H1 (cell line): ENCODE results near the gene NIM1K. TPM values are rescaled to one million over a fixed set of nuclear protein-coding genes. Genes with fewer than 3 reads are reported as not detected.

Source experiments
- CTCF ChIA-PET: fragments of 300-600 bp; sonication (Branson Sonifier 250); formaldehyde crosslinking; loops from one replicate; lab custom pipeline; 2021; ENCODE audit not compliant: partially characterized antibody; lab: Charles Lee
- POLR2A ChIA-PET: fragments of 300-600 bp; sonication (Branson Sonifier 250); formaldehyde crosslinking; loops from one replicate; lab custom pipeline; 2021; ENCODE audit warnings: inconsistent platforms; ENCODE audit not compliant: partially characterized antibody; lab: Charles Lee
- DNase-seq, 2 experiments: peaks; one replicate each; pipeline versions ENCODE4 v3.0.0 to v3.0.0-alpha.2; 2010 to 2022; ENCODE audit warnings: low spot score in 2 of 2, low read depth in 1 of 2, mixed read lengths in 1 of 2
- FAIRE-seq: peaks from 2 replicates; lab custom pipeline; 2011; peaks lifted over from hg19 to GRCh38; lab: Jason Lieb, UNC
- H2AFZ ChIP-seq: 2 replicates; pipeline ENCODE4 v1.8.1; 2012; ENCODE audit warnings: low read length, inconsistent platforms
- H2AK5ac ChIP-seq: 2 replicates; pipeline ENCODE4 v1.6.1; 2013; ENCODE audit warnings: low read depth, low read length
- H2BK120ac ChIP-seq: replicated peaks from 2 replicates; pipeline ENCODE3; 2013; ENCODE audit warnings: low read depth, low read length, inconsistent platforms
- H2BK12ac ChIP-seq: 2 replicates; pipeline ENCODE4 v1.6.1; 2013; ENCODE audit warnings: low read depth, low read length
- H2BK15ac ChIP-seq: 2 replicates; pipeline ENCODE4 v1.6.1; 2013; ENCODE audit warnings: low read length
- H2BK20ac ChIP-seq: 2 replicates; pipeline ENCODE4 v1.6.1; 2013; ENCODE audit warnings: low read length
- H2BK5ac ChIP-seq: 2 replicates; pipeline ENCODE4 v1.6.1; 2013; ENCODE audit warnings: low read depth, low read length
- H3K14ac ChIP-seq: 2 replicates; pipeline ENCODE4 v1.6.1; 2013; ENCODE audit warnings: inconsistent platforms; ENCODE audit not compliant: insufficient read length
- H3K18ac ChIP-seq: 2 replicates; pipeline ENCODE4 v1.6.1; 2013; ENCODE audit warnings: low read length; ENCODE audit errors: extremely low read depth
- H3K23ac ChIP-seq: 2 replicates; pipeline ENCODE4 v1.6.1; 2013; ENCODE audit warnings: inconsistent platforms; ENCODE audit not compliant: insufficient read length
- H3K23me2 ChIP-seq: 2 replicates; pipeline ENCODE4 v1.6.1; 2013; ENCODE audit warnings: low read depth, low read length
- H3K27ac ChIP-seq: 2 replicates; pipeline ENCODE4 v1.6.1; 2011; ENCODE audit warnings: low read depth, low read length, inconsistent platforms
- H3K27me3 ChIP-seq, 4 experiments: replicated peaks in 1 of 4; 1 replicate in 1 of 4; 2 replicates in 3 of 4; pipeline versions ENCODE4 v1.6.1 to v1.8.1; 2011 to 2013; ENCODE audit warnings: low read length in 3 of 4, mild to moderate bottlenecking in 3 of 4, inconsistent platforms in 2 of 4, mixed read lengths in 2 of 4, moderate library complexity in 1 of 4; ENCODE audit not compliant: control insufficient read depth in 3 of 4, insufficient read depth in 3 of 4; ENCODE audit errors: extremely low read depth in 1 of 4
- H3K36me3 ChIP-seq, 4 experiments: 2 replicates each; pipeline versions ENCODE4 v1.6.1 to v1.8.1; 2011 to 2013; ENCODE audit warnings: mild to moderate bottlenecking in 4 of 4, low read length in 3 of 4, moderate library complexity in 2 of 4, control low read depth in 1 of 4, inconsistent platforms in 1 of 4; ENCODE audit not compliant: insufficient read depth in 4 of 4, control insufficient read depth in 2 of 4
- H3K4ac ChIP-seq: replicated peaks from 2 replicates; pipeline ENCODE3; 2013; ENCODE audit warnings: low read length, low read depth, mixed read lengths, inconsistent platforms; ENCODE audit not compliant: insufficient read length
- H3K4me1 ChIP-seq, 4 experiments: replicated peaks in 1 of 4; 1 replicate in 1 of 4; 2 replicates in 3 of 4; pipeline versions ENCODE4 v1.6.1 to v1.8.1; 2011 to 2013; ENCODE audit warnings: low read length in 3 of 4, inconsistent platforms in 2 of 4, mixed read lengths in 1 of 4; ENCODE audit not compliant: insufficient read depth in 4 of 4, control insufficient read depth in 3 of 4
- H3K4me2 ChIP-seq, 2 experiments: 2 replicates each; pipeline versions ENCODE4 v1.6.1 to v1.8.1; 2011 to 2013; ENCODE audit warnings: low read depth in 2 of 2, low read length in 2 of 2, control low read depth in 1 of 2, inconsistent platforms in 1 of 2, mild to moderate bottlenecking in 1 of 2; ENCODE audit not compliant: insufficient read depth in 1 of 2
- H3K4me3 ChIP-seq, 4 experiments: fragments of 200-600, 300-600 bp in 1 of 4; sonication (generic), shearing (Covaris generic), sonication (Bioruptor Twin) in 1 of 4; 2 replicates each; pipeline versions ENCODE4 v1.5.1 to v1.8.1; 2011 to 2016; ENCODE audit warnings: low read length in 4 of 4, low read depth in 3 of 4, control low read depth in 2 of 4, inconsistent platforms in 2 of 4, mild to moderate bottlenecking in 2 of 4, mixed read lengths in 1 of 4, moderate library complexity in 1 of 4; ENCODE audit not compliant: insufficient read depth in 2 of 4; ENCODE audit errors: extremely low read depth in 1 of 4
- H3K56ac ChIP-seq: replicated peaks from 2 replicates; pipeline ENCODE3; 2013; ENCODE audit warnings: low read depth, mild to moderate bottlenecking, mixed read lengths, low read length, inconsistent platforms; ENCODE audit not compliant: insufficient read length
- H3K79me1 ChIP-seq: 2 replicates; pipeline ENCODE4 v1.6.1; 2013; ENCODE audit warnings: low read depth, low read length, control low read depth
- H3K79me2 ChIP-seq, 2 experiments: 2 replicates each; pipeline versions ENCODE4 v1.6.1 to v1.8.1; 2012 to 2013; ENCODE audit warnings: low read length in 2 of 2, mild to moderate bottlenecking in 2 of 2, inconsistent platforms in 1 of 2; ENCODE audit not compliant: insufficient read depth in 2 of 2, control insufficient read depth in 1 of 2
- H3K9ac ChIP-seq, 4 experiments: replicated peaks in 1 of 4; 1 replicate in 1 of 4; 2 replicates in 3 of 4; pipeline versions ENCODE4 v1.6.1 to v1.8.1; 2011 to 2013; ENCODE audit warnings: low read depth in 3 of 4, low read length in 3 of 4, control low read depth in 2 of 4, mild to moderate bottlenecking in 2 of 4, moderate library complexity in 2 of 4, inconsistent platforms in 1 of 4; ENCODE audit errors: extremely low read depth in 1 of 4
- H3K9me3 ChIP-seq, 2 experiments: 2 replicates each; pipeline versions ENCODE4 v1.6.1 to v1.8.1; 2012 to 2013; ENCODE audit warnings: mild to moderate bottlenecking in 2 of 2, moderate library complexity in 2 of 2, control low read depth in 1 of 2, inconsistent platforms in 1 of 2, low read depth in 1 of 2, low read length in 1 of 2, mixed read lengths in 1 of 2; ENCODE audit not compliant: insufficient read depth in 2 of 2
- H4K20me1 ChIP-seq, 2 experiments: replicated peaks in 1 of 2; 2 replicates each; pipeline versions ENCODE3 to v1.8.1; 2011 to 2013; ENCODE audit warnings: inconsistent platforms in 2 of 2, low read length in 2 of 2, mild to moderate bottlenecking in 1 of 2; ENCODE audit not compliant: insufficient read depth in 2 of 2, control insufficient read depth in 1 of 2
- H4K5ac ChIP-seq: 2 replicates; pipeline ENCODE4 v1.6.1; 2013; ENCODE audit warnings: low read length, low read depth, mixed read lengths, inconsistent platforms; ENCODE audit not compliant: insufficient read length
- H4K8ac ChIP-seq: 2 replicates; pipeline ENCODE4 v1.8.0; 2013; ENCODE audit warnings: mild to moderate bottlenecking, moderate library complexity, low read length, inconsistent platforms; ENCODE audit not compliant: insufficient read depth; ENCODE audit errors: extremely low read depth
- H4K91ac ChIP-seq: replicated peaks from 2 replicates; pipeline ENCODE3; 2013; ENCODE audit warnings: low read length, mixed read lengths, inconsistent platforms; ENCODE audit not compliant: insufficient read length
- BCL11A ChIP-seq, 2 experiments: IDR thresholded peaks; one replicate each; pipeline ENCODE4 v1.6.1; 2011; ENCODE audit warnings: low read depth in 2 of 2, low read length in 2 of 2, mild to moderate bottlenecking in 2 of 2
- CBX5 ChIP-seq: fragments of 300-800, 300-1000 bp; sonication (generic); IDR thresholded peaks from 2 replicates; pipeline ENCODE4 v1.7.1; 2016; ENCODE audit warnings: antibody characterized with exemption, low read length, low read depth
- CHD1 ChIP-seq: IDR thresholded peaks from 2 replicates; pipeline ENCODE4 v1.6.1; 2012; ENCODE audit warnings: low read depth, low read length, improper control_type of control experiment
- CTBP2 ChIP-seq: IDR thresholded peaks from 2 replicates; pipeline ENCODE4 v1.7.0; 2011; ENCODE audit warnings: borderline replicate concordance, mild to moderate bottlenecking, moderate library complexity, mixed read lengths, low read length; ENCODE audit not compliant: insufficient read depth, insufficient read length
- GABPA ChIP-seq: IDR thresholded peaks from 2 replicates; pipeline ENCODE4 v1.6.1; 2011; ENCODE audit warnings: mild to moderate bottlenecking, low read length, moderate library complexity, borderline replicate concordance; ENCODE audit not compliant: insufficient read depth
- HDAC2 ChIP-seq, 2 experiments: fragments of 300-600 bp in 1 of 2; sonication (generic) in 1 of 2; IDR thresholded peaks; 2 replicates each; pipeline ENCODE4 v1.6.1; 2011 to 2012; ENCODE audit warnings: low read depth in 2 of 2, low read length in 2 of 2, mild to moderate bottlenecking in 2 of 2, moderate library complexity in 2 of 2, borderline replicate concordance in 1 of 2, inconsistent platforms in 1 of 2
- JUND ChIP-seq: IDR thresholded peaks from 2 replicates; pipeline ENCODE4 v1.6.1; 2011; ENCODE audit warnings: mild to moderate bottlenecking, improper control_type of control experiment, low read length
- RFX5 ChIP-seq: IDR thresholded peaks from 2 replicates; pipeline ENCODE4 v1.6.1; 2011; ENCODE audit warnings: low read depth, low read length, improper control_type of control experiment, borderline replicate concordance
- SP2 ChIP-seq: IDR thresholded peaks from 2 replicates; pipeline ENCODE4 v1.6.1; 2012; ENCODE audit warnings: mild to moderate bottlenecking, low read length, inconsistent platforms
- SP4 ChIP-seq: IDR thresholded peaks from 2 replicates; pipeline ENCODE4 v1.6.1; 2012; ENCODE audit warnings: low read length, inconsistent platforms
- SUZ12 ChIP-seq: fragments of 200-600 bp; sonication (generic); IDR thresholded peaks from 2 replicates; pipeline ENCODE4 v1.6.1; 2012; ENCODE audit warnings: mild to moderate bottlenecking, inconsistent platforms, low read length, moderate library complexity, mixed read lengths
- TCF12 ChIP-seq: IDR thresholded peaks from 2 replicates; pipeline ENCODE4 v1.6.1; 2011; ENCODE audit warnings: low read depth, mild to moderate bottlenecking, low read length
- WGBS, 2 experiments: shearing (Covaris generic) in 1 of 2; methylation state at CpG; one replicate each; pipeline versions ENCODE4 v1.1.6 to v1.1.7; 2013 to 2015; ENCODE audit warnings: low lambda C conversion rate in 2 of 2, mixed read lengths in 2 of 2, inconsistent platforms in 1 of 2, low coverage in 1 of 2, missing lambda C conversion rate in 1 of 2; ENCODE audit not compliant: insufficient replicate concordance in 2 of 2, insufficient coverage in 1 of 2, insufficient read length in 1 of 2; ENCODE audit errors: extremely low coverage in 1 of 2, missing lambda C conversion rate in 1 of 2; 5-methylcytosine and 5-hydroxymethylcytosine counted together
- polyA plus RNA-seq, 7 experiments: library from polyadenylated mRNA; depleted of rRNA in 3 of 7; stranded (reverse) in 5 of 7; unstranded in 2 of 7; fragments of >200 nt in 5 of 7; fragments of 200-250 nt in 2 of 7; gene quantifications; 1 replicate in 5 of 7; 2 replicates in 1 of 7; 4 replicates in 1 of 7; pipeline versions ENCODE4 v1.2.1 to v1.2.3, GENCODE V29; 2011 to 2013; ENCODE audit warnings: missing spikeins in 2 of 7, mixed read lengths in 2 of 7
- total RNA-seq: library from RNA; stranded (reverse); fragmentation: NEBNext Ultra II Directional; extraction: Animal tissue kit (Norgen Biotek cat#: 25700); gene quantifications from 2 replicates; pipeline ENCODE4 v1.2.1, GENCODE V29; 2021
- TF ChIP-seq, protein P1 (sequence below): IDR thresholded peaks from 2 replicates; pipeline ENCODE4 v1.6.1; 2011; ENCODE audit warnings: low read depth, mild to moderate bottlenecking, low read length; ENCODE audit not compliant: insufficient read depth

NIM1K gene
- total and polyA plus RNA-seq, 2 of the 8 experiments (the other 6 are each of a cell fraction or from before 2014, with no cell fraction given) = not detected

DNA sequence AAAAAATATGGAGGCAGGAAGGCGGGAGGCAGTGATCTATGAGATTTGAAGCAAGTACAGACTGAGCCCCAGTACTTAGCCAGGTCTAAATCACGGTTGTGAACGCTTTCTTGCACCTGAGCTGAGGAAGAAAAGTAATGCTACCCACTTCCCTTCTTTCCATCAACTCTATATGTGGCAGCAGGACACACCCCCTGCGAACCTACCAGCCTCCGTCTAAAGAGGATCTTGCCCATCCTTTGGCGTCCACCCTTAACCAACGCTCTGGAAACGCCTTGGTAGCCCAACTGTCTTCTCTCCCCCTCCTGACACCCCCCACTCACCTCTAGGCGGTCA, 120.6 kb downstream of the NIM1K start:
- H3K4me3 ChIP-seq = peak overlapping the region; percentile 63 to 93 (median 90)
- peaks cover 40 to 56% of the 10 kb centered on the region in 2 experiments for H3K79me2 ChIP-seq
- H3K4me1 ChIP-seq = peaks cover 0 to 14% (median 10%) of the 10 kb centered on the region in 4 experiments; a peak in 6 of 7 replicates
- peak overlapping the region; percentile 91 for H4K91ac ChIP-seq
- ChIA-PET CTCF (interaction anchor here (0.8 to 2.6 kb wide), 9 partner anchors 9 to 249 kb away, joined by 3 to 12 read pairs (median 3); partner anchors contain the start of genes NIM1K and TMEM267), POLR2A (interaction anchor here (1.0 to 2.2 kb wide), 6 partner anchors 10 to 213 kb away, joined by 3 to 9 read pairs (median 4); partner anchors contain the start of genes TMEM267 and ZNF131)
- peak overlapping the region; percentile 81 for H3K27ac ChIP-seq
- H2AFZ ChIP-seq = no peak overlapping the region
- peak overlapping the region; percentile 80 for H2BK120ac ChIP-seq
- no peak overlapping the region for H2BK15ac ChIP-seq
- no peaks in the 10 kb centered on the region for H3K9me3 ChIP-seq
- peak overlapping the region; percentile 45 for H3K4ac ChIP-seq
- peak overlapping the region; percentile 42; the same call in 1 of the 2 replicates for H2BK12ac ChIP-seq
- H4K20me1 ChIP-seq = peaks cover 17 to 30% of the 10 kb centered on the region in 2 experiments
- no peak overlapping the region for H3K14ac ChIP-seq
- H3K4me2 ChIP-seq = peak overlapping the region; percentile 80 to 95
- 3% methylated on average over 9 of the region's 9 CpGs; no CpG with 5 or more reads in 1 of the 2 experiments for WGBS, 2 experiments
- TF ChIP-seq, protein P1, sequence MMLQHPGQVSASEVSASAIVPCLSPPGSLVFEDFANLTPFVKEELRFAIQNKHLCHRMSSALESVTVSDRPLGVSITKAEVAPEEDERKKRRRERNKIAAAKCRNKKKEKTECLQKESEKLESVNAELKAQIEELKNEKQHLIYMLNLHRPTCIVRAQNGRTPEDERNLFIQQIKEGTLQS = no peak
- TF ChIP-seq CTBP2 (no peak), GABPA (no peak), CBX5 (no peak), JUND (no peak), RFX5 (no peak), CHD1 (no peak), TCF12 (no peak), SUZ12 (no peak), HDAC2 (IDR thresholded peaks at IDR 0.05; ENCODE audit: borderline replicate concordance in 1 of 2, low read depth in 2 of 2, low read length in 2 of 2) (no peak), SP2 (no peak), SP4 (no peak), BCL11A (IDR thresholded peaks at IDR 0.05; ENCODE audit: low read depth in 2 of 2, low read length in 2 of 2) (no peak)
- TF ChIP-seq, all 59 proteins: peak for 0
- H3K23me2 ChIP-seq = peaks cover 2% of the 10 kb centered on the region
- H2BK5ac ChIP-seq = peak overlapping the region; percentile 97; the same call in 1 of the 2 replicates
- H3K18ac ChIP-seq = 0 out of 2 replicates have a peak overlapping the region, but pooled peaks have one; percentile 78
- H3K27me3 ChIP-seq = no peaks in the 10 kb centered on the region
- H2AK5ac ChIP-seq = no peak overlapping the region
- peaks cover 0 to 21% (median 0%) of the 10 kb centered on the region in 4 experiments; a peak in 1 of 8 replicates for H3K36me3 ChIP-seq
- FAIRE-seq = no peak
- H4K8ac ChIP-seq = peak overlapping the region; percentile 93; the same call in 1 of the 2 replicates
- peak overlapping the region; percentile 91 for H3K56ac ChIP-seq
- DNase-seq = no peak
- H2BK20ac ChIP-seq = no peak overlapping the region
- H3K79me1 ChIP-seq = no peaks in the 10 kb centered on the region
- peak overlapping the region; percentile 78 for H4K5ac ChIP-seq
- no peak overlapping the region for H3K23ac ChIP-seq
- H3K9ac ChIP-seq = peak overlapping the region; percentile 78 to 85 (median 82)
